Heart left ventricle (tissue), 16 donors: Measurements from ENCODE around the gene CNN2. TPM values are rescaled to one million over a fixed set of nuclear protein-coding genes. Genes with fewer than 3 reads are reported as not detected.

Experiments
- ATAC-seq, 4 donors: fragments of 200-7000 bp; cut with Tn5 transposase; one replicate each; pipeline ENCODE4 v1.9.1; 2020 to 2022; ENCODE audit warnings: moderate library complexity in 4 of 4, mild to moderate bottlenecking in 3 of 4, moderate number of reproducible peaks in 1 of 4
- DNase-seq, 5 donors: peaks; one replicate each; pipeline ENCODE4 v3.0.0-alpha.2; 2020
- H3K27ac ChIP-seq, 12 donors: fragments of 200-600 bp; sonication (generic) in 4 of 12; one replicate each; pipeline versions ENCODE4 v1.5.0 to v1.8.0; 2016 to 2022; ENCODE audit warnings: mild to moderate bottlenecking in 2 of 12
- H3K27me3 ChIP-seq, 9 donors: fragments of 200-600 bp; sonication (generic) in 2 of 9; one replicate each; pipeline versions ENCODE4 v1.5.1 to v1.8.0; 2016 to 2022; ENCODE audit warnings: mild to moderate bottlenecking in 3 of 9
- H3K36me3 ChIP-seq, 9 donors: fragments of 200-600 bp; sonication (generic) in 2 of 9; one replicate each; pipeline versions ENCODE4 v1.5.0 to v1.8.0; 2018 to 2022; ENCODE audit warnings: mild to moderate bottlenecking in 2 of 9
- H3K4me1 ChIP-seq, 12 donors: fragments of 200-600 bp; sonication (generic) in 4 of 12; one replicate each; pipeline versions ENCODE4 v1.5.0 to v1.8.0; 2016 to 2022; ENCODE audit warnings: mild to moderate bottlenecking in 3 of 12
- H3K4me3 ChIP-seq, 12 donors: fragments of 200-600 bp; sonication (generic) in 4 of 12; one replicate each; pipeline versions ENCODE4 v1.5.0 to v1.8.0; 2017 to 2022; ENCODE audit warnings: mild to moderate bottlenecking in 9 of 12, moderate library complexity in 4 of 12
- H3K9me3 ChIP-seq, 12 donors: fragments of 200-600 bp; sonication (generic) in 4 of 12; one replicate each; pipeline versions ENCODE4 v1.5.0 to v1.8.0; 2016 to 2022; ENCODE audit warnings: mild to moderate bottlenecking in 1 of 12
- POLR2A ChIP-seq, 2 donors: fragments of 450-650 bp; IDR thresholded peaks; one replicate each; pipeline ENCODE4 v1.6.1; 2017; ENCODE audit warnings: antibody characterized with exemption in 2 of 2, mild to moderate bottlenecking in 2 of 2, moderate library complexity in 2 of 2
- WGBS, 4 donors: extraction: QIAGEN DNeasy Blood & Tissue Kit in 2 of 4; methylation state at CpG; one replicate each; pipeline versions ENCODE4 v1.1.5 to v1.1.7; 2013 to 2018; 5-methylcytosine and 5-hydroxymethylcytosine counted together
- intact Hi-C, 10 donors: fragments of 100-400 bp; cut with DNase I; formaldehyde crosslinking; loops; one replicate each; pipeline versions ENCODE4 v1.11.1 to v1.14.2; 2022
- polyA plus RNA-seq, 2 donors: library from polyadenylated mRNA; stranded (reverse); fragments of 200-250 nt; gene quantifications; one replicate each; pipeline ENCODE4 v1.2.3, GENCODE V29; 2013
- total RNA-seq, 9 donors: library from RNA; depleted of rRNA in 2 of 9; stranded (reverse); fragments of >200 nt in 2 of 9; fragmentation: NEBNext Ultra II Directional in 3 of 9; extraction: Animal tissue kit (Norgen Biotek cat#: 25700) in 3 of 9; gene quantifications; one replicate each; pipeline versions ENCODE4 v1.1.0 to v1.2.4, GENCODE V29; 2016 to 2023
- TF ChIP-seq, protein P1 (sequence below), 12 donors: fragments of 200-600 bp; sonication (generic) in 4 of 12; IDR thresholded peaks; one replicate each; pipeline versions ENCODE4 v1.5.0 to v1.8.0; 2018 to 2022; ENCODE audit warnings: antibody characterized with exemption in 12 of 12, mild to moderate bottlenecking in 5 of 12
- donor health status: ischemic (EF 13 %, LVEDD 7.1; RV severe dilation, severe dysfunction).
- donor health status: healthy with polysubstance abuse.
- donor health status: DM: no; HTN: yes; CAD: no.
- donor health status: DM: no; HTN: no; CAD: no.
- donor health status: ischemic (EF 25% LVEDD 6.9; RV normal size, moderate dysfunction).
- donor health status: ischemic (EF 25% LVEDD 5.7; RV mildly dilated, moderate dysfunction).
- donor health status: healthy.
- donor health status: DM: yes; HTN: yes; CAD: no.
- donor health status: ischemic (EF 35%, LVEDD 5.7; RV mildly dilated, moderate dysfunction).
- donor health status: nonischemic (EF 11% LVEDD 7.7; RV severe dilation, severe dysfunction).
- donor health status: DM: yes; HTN: yes; CAD: no.
- donor health status: PGD.
- donor health status: ischemic (EF 29% LVEDD 5.4; RV normal size, mild dysfunction).
- donor health status: nonischemic (EF 23%, LVEDD 6.1; RV moderate dilation, normal function).

CNN2 gene
- total and polyA plus RNA-seq, 11 donors = 26.2 to 98.5 (median 58.2) TPM

GRCh38 chr19:1017115-1017905 lies 9.1 kb upstream of the CNN2 start:
- Histone ChIP-seq H3K9me3 (no peaks in the 10 kb centered on the region), H3K27ac (peak overlapping the region in 10 of 12 donors; percentile 3 to 74 (median 38)), H3K4me3 (peak overlapping the region in 3 of 12 donors; percentile 10 to 12 (median 12)), H3K4me1 (peaks cover 30 to 72% (median 58%) of the 10 kb centered on the region in 12 donors), H3K27me3 (no peaks in the 10 kb centered on the region), H3K36me3 (peaks cover 0 to 34% (median 19%) of the 10 kb centered on the region in 9 donors)
- ATAC-seq = no peak
- TF ChIP-seq, protein P1, sequence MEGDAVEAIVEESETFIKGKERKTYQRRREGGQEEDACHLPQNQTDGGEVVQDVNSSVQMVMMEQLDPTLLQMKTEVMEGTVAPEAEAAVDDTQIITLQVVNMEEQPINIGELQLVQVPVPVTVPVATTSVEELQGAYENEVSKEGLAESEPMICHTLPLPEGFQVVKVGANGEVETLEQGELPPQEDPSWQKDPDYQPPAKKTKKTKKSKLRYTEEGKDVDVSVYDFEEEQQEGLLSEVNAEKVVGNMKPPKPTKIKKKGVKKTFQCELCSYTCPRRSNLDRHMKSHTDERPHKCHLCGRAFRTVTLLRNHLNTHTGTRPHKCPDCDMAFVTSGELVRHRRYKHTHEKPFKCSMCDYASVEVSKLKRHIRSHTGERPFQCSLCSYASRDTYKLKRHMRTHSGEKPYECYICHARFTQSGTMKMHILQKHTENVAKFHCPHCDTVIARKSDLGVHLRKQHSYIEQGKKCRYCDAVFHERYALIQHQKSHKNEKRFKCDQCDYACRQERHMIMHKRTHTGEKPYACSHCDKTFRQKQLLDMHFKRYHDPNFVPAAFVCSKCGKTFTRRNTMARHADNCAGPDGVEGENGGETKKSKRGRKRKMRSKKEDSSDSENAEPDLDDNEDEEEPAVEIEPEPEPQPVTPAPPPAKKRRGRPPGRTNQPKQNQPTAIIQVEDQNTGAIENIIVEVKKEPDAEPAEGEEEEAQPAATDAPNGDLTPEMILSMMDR (IDR thresholded peaks at IDR 0.05) = no peak
- TF ChIP-seq POLR2A (IDR thresholded peaks at IDR 0.05) = no peak
- DNase-seq = no peak
- intact Hi-C loops = no loop called here
- 36 to 60% (median 52%) methylated on average over 18 to 24 of the region's 24 CpGs for WGBS, 4 donors

DNA sequence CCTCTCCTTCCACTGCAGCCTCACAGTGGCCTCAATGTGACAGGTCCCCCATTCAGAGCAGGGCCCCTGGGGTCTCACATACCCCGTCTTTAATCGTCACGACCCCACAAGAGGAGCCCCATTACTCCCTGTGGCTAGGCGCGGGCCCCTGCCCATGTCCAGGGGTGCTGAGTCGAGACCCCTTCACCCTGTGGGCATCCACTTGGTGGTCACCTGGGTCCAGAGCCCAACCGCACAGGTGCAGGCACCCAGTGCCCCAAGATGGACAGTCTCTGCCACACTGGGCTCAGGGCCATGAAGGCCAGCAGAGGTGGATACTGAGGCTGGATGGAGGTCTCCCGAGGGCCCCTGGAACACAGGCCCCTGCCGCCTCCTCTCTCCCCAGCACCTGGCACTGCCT lies 8.5 kb upstream of the CNN2 start:
- Histone ChIP-seq H3K36me3 (peaks cover 0 to 28% (median 14%) of the 10 kb centered on the region in 9 donors), H3K4me1 (peaks cover 30 to 76% (median 63%) of the 10 kb centered on the region in 12 donors), H3K27me3 (no peaks in the 10 kb centered on the region), H3K27ac (peak overlapping the region in 5 of 12 donors; percentile 14 to 74 (median 49)), H3K9me3 (no peaks in the 10 kb centered on the region), H3K4me3 (peak overlapping the region in 2 of 12 donors; percentile 12 to 72)
- WGBS, 4 donors = 77 to 88% (median 85%) methylated on average over 3 to 9 of the region's 9 CpGs
- DNase-seq (no peak), ATAC-seq (no peak)
- TF ChIP-seq, protein P1 (IDR thresholded peaks at IDR 0.05) = no peak
- no peak for TF ChIP-seq POLR2A (IDR thresholded peaks at IDR 0.05)
- intact Hi-C loops = no loop called here

- peaks cover 30 to 79% (median 65%) of the 10 kb centered on the region in 12 donors for H3K4me1 ChIP-seq
- H3K27me3 ChIP-seq = no peaks in the 10 kb centered on the region
- TF ChIP-seq, protein P1 (IDR thresholded peaks at IDR 0.05) = no peak
- no peak for TF ChIP-seq POLR2A (IDR thresholded peaks at IDR 0.05)
- intact Hi-C loops = no loop called here
- 50 to 71% (median 65%) methylated on average over 2 to 5 of the region's 5 CpGs for WGBS, 4 donors
- peak overlapping the region in 3 of 12 donors; percentile 72 to 96 (median 91) for H3K4me3 ChIP-seq
- H3K27ac ChIP-seq = peak overlapping the region in 1 of 12 donors; percentile 74
- no peak for DNase-seq
- ATAC-seq = no peak
- no peaks in the 10 kb centered on the region for H3K9me3 ChIP-seq
- peaks cover 0 to 23% (median 9%) of the 10 kb centered on the region in 9 donors for H3K36me3 ChIP-seq
Measured at GRCh38 chr19:1018393-1018792, 8.0 kb upstream of the CNN2 start.

GRCh38 chr19:1018932-1019615 lies 7.3 kb upstream of the CNN2 start:
- TF ChIP-seq, protein P1 (IDR thresholded peaks at IDR 0.05) = no peak
- no peak for TF ChIP-seq POLR2A (IDR thresholded peaks at IDR 0.05)
- ATAC-seq (no peak), DNase-seq (no peak)
- Histone ChIP-seq H3K36me3 (peaks cover 0 to 16% (median 2%) of the 10 kb centered on the region in 9 donors), H3K9me3 (no peaks in the 10 kb centered on the region), H3K4me1 (peaks cover 30 to 79% (median 65%) of the 10 kb centered on the region in 12 donors), H3K4me3 (peak overlapping the region in 11 of 12 donors; percentile 72 to 96 (median 85)), H3K27ac (peak overlapping the region in 6 of 12 donors; percentile 19 to 98 (median 92)), H3K27me3 (no peaks in the 10 kb centered on the region)
- 14 to 52% (median 39%) methylated on average over 8 to 17 of the region's 17 CpGs for WGBS, 4 donors
- intact Hi-C loops = no loop called here
